OCI-LY1 (cell line): Measurements from ENCODE around the gene HSPA12A.

Experiments
- EZH2 ChIP-seq: fragments of 200-600 bp; sonication (generic), shearing (Covaris generic); IDR thresholded peaks from 2 replicates; pipeline ENCODE4 v1.8.0; 2017; ENCODE audit warnings: borderline replicate concordance, mixed run types, mild to moderate bottlenecking, antibody characterized with exemption, low read length, moderate library complexity, mixed read lengths
- TF ChIP-seq, protein P1 (sequence below): fragments of 200-600 bp; sonication (generic), shearing (Covaris generic); IDR thresholded peaks from 2 replicates; pipeline ENCODE4 v1.5.1; 2017; ENCODE audit warnings: mild to moderate bottlenecking, antibody characterized with exemption, low read length, moderate library complexity, mixed read lengths

DNA sequence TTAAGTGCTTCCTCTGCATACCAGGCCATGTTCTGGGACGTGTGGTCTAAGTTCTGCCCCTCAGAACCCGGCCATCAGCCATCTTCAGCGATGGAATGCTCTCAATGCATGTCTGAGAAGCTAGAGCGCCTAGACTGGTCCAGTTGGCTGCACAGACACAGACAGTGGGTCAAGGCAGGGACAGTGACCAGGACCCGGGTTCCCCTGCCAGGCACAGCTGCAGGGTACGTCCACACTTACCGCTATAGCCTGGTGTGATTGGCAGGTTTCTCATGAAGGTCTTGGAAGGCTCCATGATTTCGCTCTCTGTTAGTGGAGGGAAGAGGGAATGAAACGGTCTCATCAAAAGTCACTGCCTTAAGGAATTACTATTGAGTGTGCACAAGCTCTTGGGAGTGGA is 74.3 kb downstream of the HSPA12A start:
- TF ChIP-seq, protein P1, sequence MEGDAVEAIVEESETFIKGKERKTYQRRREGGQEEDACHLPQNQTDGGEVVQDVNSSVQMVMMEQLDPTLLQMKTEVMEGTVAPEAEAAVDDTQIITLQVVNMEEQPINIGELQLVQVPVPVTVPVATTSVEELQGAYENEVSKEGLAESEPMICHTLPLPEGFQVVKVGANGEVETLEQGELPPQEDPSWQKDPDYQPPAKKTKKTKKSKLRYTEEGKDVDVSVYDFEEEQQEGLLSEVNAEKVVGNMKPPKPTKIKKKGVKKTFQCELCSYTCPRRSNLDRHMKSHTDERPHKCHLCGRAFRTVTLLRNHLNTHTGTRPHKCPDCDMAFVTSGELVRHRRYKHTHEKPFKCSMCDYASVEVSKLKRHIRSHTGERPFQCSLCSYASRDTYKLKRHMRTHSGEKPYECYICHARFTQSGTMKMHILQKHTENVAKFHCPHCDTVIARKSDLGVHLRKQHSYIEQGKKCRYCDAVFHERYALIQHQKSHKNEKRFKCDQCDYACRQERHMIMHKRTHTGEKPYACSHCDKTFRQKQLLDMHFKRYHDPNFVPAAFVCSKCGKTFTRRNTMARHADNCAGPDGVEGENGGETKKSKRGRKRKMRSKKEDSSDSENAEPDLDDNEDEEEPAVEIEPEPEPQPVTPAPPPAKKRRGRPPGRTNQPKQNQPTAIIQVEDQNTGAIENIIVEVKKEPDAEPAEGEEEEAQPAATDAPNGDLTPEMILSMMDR = no peak
- no peak for TF ChIP-seq EZH2
